SK-N-SH (cell line): ENCODE data around the gene NAT9. TPM values are rescaled to one million over a fixed set of nuclear protein-coding genes. Genes with fewer than 3 reads are reported as not detected.

ENCODE experiments used
- CTCF ChIA-PET: fragments of 300-600, 350-600 bp; formaldehyde crosslinking; extraction: SDS; loops from one replicate; lab custom pipeline; 2021; lab: Yijun Ruan, JAX
- POLR2A ChIA-PET: fragments of 350-600 bp; sonication (Branson Sonifier 250); formaldehyde crosslinking; extraction: SDS; loops from one replicate; lab custom pipeline; 2020; ENCODE audit warnings: antibody characterized with exemption, inconsistent platforms; lab: Yijun Ruan, JAX
- DNase-seq: peaks from one replicate; pipeline ENCODE4 v3.0.0; 2012
- H2AFZ ChIP-seq: fragments of 200-600 bp; sonication (generic); 2 replicates; pipeline ENCODE4 v1.8.1; 2016; ENCODE audit warnings: antibody characterized with exemption, mild to moderate bottlenecking, low read depth
- H3F3A ChIP-seq: fragments of 200-600 bp; sonication (generic); replicated peaks from 2 replicates; pipeline ENCODE3; 2016; ENCODE audit warnings: antibody characterized with exemption, mild to moderate bottlenecking; ENCODE audit not compliant: insufficient read depth
- H3K27ac ChIP-seq, 2 experiments: fragments of 200-500 bp in 1 of 2; fragments of 200-600 bp in 1 of 2; sonication (Bioruptor generic) in 1 of 2; sonication (generic), shearing (Covaris generic) in 1 of 2; 2 replicates each; pipeline versions ENCODE4 v1.5.1 to v1.6.1; 2014 to 2016; ENCODE audit warnings: low read depth in 2 of 2, inconsistent platforms in 1 of 2, low read length in 1 of 2, mild to moderate bottlenecking in 1 of 2, mixed read lengths in 1 of 2
- H3K27me3 ChIP-seq: fragments of 200-600 bp; sonication (generic), shearing (Covaris generic); 2 replicates; pipeline ENCODE4 v1.6.1; 2016; ENCODE audit warnings: mixed run types; ENCODE audit not compliant: insufficient read depth
- H3K36me3 ChIP-seq, 2 experiments: fragments of 200-500 bp in 1 of 2; fragments of 200-600 bp in 1 of 2; sonication (Bioruptor generic) in 1 of 2; sonication (generic) in 1 of 2; replicated peaks in 1 of 2; 2 replicates each; pipeline versions ENCODE3 to v1.5.1; 2014 to 2016; ENCODE audit warnings: low read length in 1 of 2, mild to moderate bottlenecking in 1 of 2; ENCODE audit not compliant: insufficient read depth in 2 of 2, control insufficient read depth in 1 of 2
- H3K4me1 ChIP-seq, 2 experiments: fragments of 200-500 bp in 1 of 2; fragments of 200-600 bp in 1 of 2; sonication (Bioruptor generic) in 1 of 2; sonication (generic), shearing (Covaris generic) in 1 of 2; 2 replicates each; pipeline versions ENCODE4 v1.5.1 to v1.6.1; 2014 to 2016; ENCODE audit warnings: low read depth in 1 of 2, low read length in 1 of 2, mixed run types in 1 of 2; ENCODE audit not compliant: insufficient read depth in 2 of 2, control insufficient read depth in 1 of 2
- H3K4me2 ChIP-seq: fragments of 200-600 bp; sonication (generic), shearing (Covaris generic); 2 replicates; pipeline ENCODE4 v1.6.1; 2017; ENCODE audit warnings: mixed run types
- H3K4me3 ChIP-seq, 2 experiments: fragments of 200-500 bp in 1 of 2; fragments of 200-600 bp in 1 of 2; sonication (Bioruptor generic) in 1 of 2; sonication (generic), shearing (Covaris generic) in 1 of 2; 2 replicates each; pipeline versions ENCODE4 v1.5.1 to v1.8.1; 2014 to 2016; ENCODE audit warnings: low read depth in 2 of 2, inconsistent platforms in 1 of 2, low read length in 1 of 2, mild to moderate bottlenecking in 1 of 2, mixed read lengths in 1 of 2, moderate library complexity in 1 of 2
- H3K79me2 ChIP-seq: fragments of 200-600 bp; sonication (generic); 2 replicates; pipeline ENCODE4 v1.8.1; 2017; ENCODE audit warnings: mild to moderate bottlenecking; ENCODE audit not compliant: insufficient read depth
- H3K9ac ChIP-seq: fragments of 200-600 bp; sonication (generic); 2 replicates; pipeline ENCODE4 v1.6.1; 2017; ENCODE audit warnings: mixed run types
- H3K9me2 ChIP-seq: fragments of 200-600 bp; sonication (generic); 2 replicates; pipeline ENCODE4 v1.6.1; 2017; ENCODE audit warnings: mixed run types
- H3K9me3 ChIP-seq: fragments of 200-600 bp; sonication (generic); 2 replicates; pipeline ENCODE4 v1.6.1; 2017; ENCODE audit warnings: mixed run types, mild to moderate bottlenecking, moderate library complexity
- H4K20me1 ChIP-seq: fragments of 200-600 bp; sonication (generic); 2 replicates; pipeline ENCODE4 v1.6.1; 2017; ENCODE audit warnings: mild to moderate bottlenecking, mixed run types; ENCODE audit not compliant: insufficient read depth
- CHD2 ChIP-seq: fragments of 150-350 bp; IDR thresholded peaks from 2 replicates; pipeline ENCODE4 v1.6.1; 2018; ENCODE audit warnings: low read length; ENCODE audit not compliant: partially characterized antibody
- ELF1 ChIP-seq: IDR thresholded peaks from 2 replicates; pipeline ENCODE4 v1.4.0; 2012
- EP300 ChIP-seq, 2 experiments: IDR thresholded peaks; 2 replicates each; pipeline versions ENCODE4 v1.4.0 to v1.6.1; 2012; ENCODE audit warnings: borderline replicate concordance in 1 of 2, low read depth in 1 of 2, low read length in 1 of 2
- FOSL2 ChIP-seq: IDR thresholded peaks from 2 replicates; pipeline ENCODE4 v1.4.0; 2012; ENCODE audit warnings: low read depth, mild to moderate bottlenecking, moderate library complexity, borderline replicate concordance
- FOXJ3 ChIP-seq: sonication (generic); formaldehyde crosslinking; IDR thresholded peaks from 2 replicates; pipeline ENCODE4 v1.5.1; 2020; ENCODE audit warnings: mild to moderate bottlenecking, missing genetic modification reagents
- FOXM1 ChIP-seq: IDR thresholded peaks from 2 replicates; pipeline ENCODE4 v1.4.0; 2012; ENCODE audit warnings: low read depth, mild to moderate bottlenecking
- JUND ChIP-seq: IDR thresholded peaks from 2 replicates; pipeline ENCODE4 v1.4.0; 2012
- MEF2A ChIP-seq: IDR thresholded peaks from 2 replicates; pipeline ENCODE4 v1.4.0; 2012; ENCODE audit warnings: low read depth, borderline replicate concordance
- MXI1 ChIP-seq: IDR thresholded peaks from 2 replicates; pipeline ENCODE4 v1.6.1; 2012; ENCODE audit warnings: mild to moderate bottlenecking, low read depth, low read length, improper control_type of control experiment
- POLR2AphosphoS5 ChIP-seq: IDR thresholded peaks from 2 replicates; pipeline ENCODE4 v1.6.1; 2012; ENCODE audit warnings: low read depth, low read length
- RAD21 ChIP-seq: IDR thresholded peaks from 2 replicates; pipeline ENCODE4 v1.6.1; 2012; ENCODE audit warnings: mild to moderate bottlenecking, low read length
- REST ChIP-seq: IDR thresholded peaks from 2 replicates; pipeline ENCODE4 v1.6.1; 2012; ENCODE audit warnings: mild to moderate bottlenecking, low read depth, low read length, moderate library complexity
- RFX5 ChIP-seq: IDR thresholded peaks from 2 replicates; pipeline ENCODE4 v1.6.1; 2012; ENCODE audit warnings: mild to moderate bottlenecking, improper control_type of control experiment, low read length
- RXRA ChIP-seq: IDR thresholded peaks from 2 replicates; pipeline ENCODE4 v1.4.0; 2012; ENCODE audit warnings: low read depth, mild to moderate bottlenecking, borderline replicate concordance
- SIN3A ChIP-seq: IDR thresholded peaks from 2 replicates; pipeline ENCODE4 v1.6.1; 2012; ENCODE audit warnings: low read depth, mild to moderate bottlenecking, low read length, moderate library complexity, borderline replicate concordance
- TAF1 ChIP-seq: IDR thresholded peaks from 2 replicates; pipeline ENCODE4 v1.6.1; 2012; ENCODE audit warnings: low read depth, mild to moderate bottlenecking, low read length, moderate library complexity, borderline replicate concordance
- TCF12 ChIP-seq: IDR thresholded peaks from 2 replicates; pipeline ENCODE4 v1.4.0; 2012
- TEAD4 ChIP-seq: IDR thresholded peaks from 2 replicates; pipeline ENCODE4 v1.4.0; 2012; ENCODE audit warnings: mild to moderate bottlenecking, borderline replicate concordance; ENCODE audit not compliant: insufficient read depth
- USF1 ChIP-seq: IDR thresholded peaks from 2 replicates; pipeline ENCODE4 v1.4.0; 2012; ENCODE audit warnings: low read depth, borderline replicate concordance
- YY1 ChIP-seq: IDR thresholded peaks from 2 replicates; pipeline ENCODE4 v1.4.0; 2012; ENCODE audit warnings: low read depth, mild to moderate bottlenecking
- ZBTB33 ChIP-seq: IDR thresholded peaks from 2 replicates; pipeline ENCODE4 v1.4.0; 2012; ENCODE audit warnings: low read depth, borderline replicate concordance
- WGBS: methylation state at CpG from one replicate; pipeline ENCODE4 v1.1.6; 2017; ENCODE audit warnings: low lambda C conversion rate; 5-methylcytosine and 5-hydroxymethylcytosine counted together
- polyA plus RNA-seq, 3 experiments: library from polyadenylated mRNA; depleted of rRNA; stranded (reverse); fragments of >200 nt; gene quantifications; 2 replicates each; pipeline ENCODE4 v1.2.3, GENCODE V29; 2012
- TF ChIP-seq, protein P1 (sequence below): IDR thresholded peaks from 2 replicates; pipeline ENCODE4 v1.4.0; 2012; ENCODE audit warnings: low read depth
- TF ChIP-seq, protein P2 (sequence below): fragments of 150-350 bp; IDR thresholded peaks from 2 replicates; pipeline ENCODE4 v1.6.1; 2017; ENCODE audit warnings: antibody characterized with exemption, low read length, low read depth, borderline replicate concordance
- TF ChIP-seq, protein P3 (sequence below): fragments of 150-350 bp; IDR thresholded peaks from 2 replicates; pipeline ENCODE4 v1.6.1; 2016; ENCODE audit warnings: mild to moderate bottlenecking, low read depth, low read length

The NAT9 gene
- polyA plus RNA-seq, 1 of the 3 experiments (the other 2 are of a cell fraction): 117 TPM

- 48% methylated on average over 17 of the region's 24 CpGs for WGBS
- H3F3A ChIP-seq: peaks cover 14% of the 10 kb centered on the region
- H4K20me1 ChIP-seq: no peaks in the 10 kb centered on the region
- H3K36me3 ChIP-seq: no peaks in the 10 kb centered on the region
- H3K27ac ChIP-seq: no peak overlapping the region
- no peaks in the 10 kb centered on the region for H3K9me2 ChIP-seq
- ChIA-PET CTCF (interaction anchor here (0.6 to 21.6 kb wide), 49 partner anchors 8 to 1335 kb away, joined by 3 to 1361 read pairs (median 4); partner anchors contain the start of genes CD300H, FADS6, GRIN2C and NAT9), POLR2A (interaction anchor here (1.2 to 3.1 kb wide), 3 partner anchors 16 to 25 kb away, joined by 5 to 20 read pairs (median 6); no protein-coding TSS in a partner anchor)
- H3K4me1 ChIP-seq: peaks cover 0 to 10% of the 10 kb centered on the region in 2 experiments; a peak in 1 of 4 replicates
- no peaks in the 10 kb centered on the region for H3K9me3 ChIP-seq
- peak overlapping the region; percentile 10; the same call in 1 of the 2 replicates for H2AFZ ChIP-seq
- no peaks in the 10 kb centered on the region; the same call in 1 of the 2 replicates for H3K27me3 ChIP-seq
- DNase-seq: peak; percentile 90
- peak overlapping the region in 1 of 2 experiments; percentile 4; a peak in 1 of 4 replicates for H3K4me3 ChIP-seq
- H3K4me2 ChIP-seq: no peak overlapping the region
- peaks cover 11% of the 10 kb centered on the region for H3K79me2 ChIP-seq
- H3K9ac ChIP-seq: no peak overlapping the region
- no peak for TF ChIP-seq YY1
- no peak for TF ChIP-seq FOXM1
- TF ChIP-seq EP300 (IDR thresholded peaks at IDR 0.05; ENCODE audit: borderline replicate concordance in 1 of 2, low read depth in 1 of 2, low read length in 1 of 2): no peak
- no peak for TF ChIP-seq ZBTB33
- no peak for TF ChIP-seq USF1
- TF ChIP-seq FOXJ3: peak; percentile 46; the same call in 1 of the 2 replicates
- TF ChIP-seq RAD21: peak; percentile 100
- no peak for TF ChIP-seq TAF1
- TF ChIP-seq, protein P1, sequence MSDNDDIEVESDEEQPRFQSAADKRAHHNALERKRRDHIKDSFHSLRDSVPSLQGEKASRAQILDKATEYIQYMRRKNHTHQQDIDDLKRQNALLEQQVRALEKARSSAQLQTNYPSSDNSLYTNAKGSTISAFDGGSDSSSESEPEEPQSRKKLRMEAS: no peak
- TF ChIP-seq FOSL2: no peak
- TF ChIP-seq, protein P2, sequence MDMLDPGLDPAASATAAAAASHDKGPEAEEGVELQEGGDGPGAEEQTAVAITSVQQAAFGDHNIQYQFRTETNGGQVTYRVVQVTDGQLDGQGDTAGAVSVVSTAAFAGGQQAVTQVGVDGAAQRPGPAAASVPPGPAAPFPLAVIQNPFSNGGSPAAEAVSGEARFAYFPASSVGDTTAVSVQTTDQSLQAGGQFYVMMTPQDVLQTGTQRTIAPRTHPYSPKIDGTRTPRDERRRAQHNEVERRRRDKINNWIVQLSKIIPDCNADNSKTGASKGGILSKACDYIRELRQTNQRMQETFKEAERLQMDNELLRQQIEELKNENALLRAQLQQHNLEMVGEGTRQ: no peak
- no peak for TF ChIP-seq JUND
- no peak for TF ChIP-seq POLR2AphosphoS5
- no peak for TF ChIP-seq MXI1
- no peak for TF ChIP-seq MEF2A
- TF ChIP-seq, protein P3, sequence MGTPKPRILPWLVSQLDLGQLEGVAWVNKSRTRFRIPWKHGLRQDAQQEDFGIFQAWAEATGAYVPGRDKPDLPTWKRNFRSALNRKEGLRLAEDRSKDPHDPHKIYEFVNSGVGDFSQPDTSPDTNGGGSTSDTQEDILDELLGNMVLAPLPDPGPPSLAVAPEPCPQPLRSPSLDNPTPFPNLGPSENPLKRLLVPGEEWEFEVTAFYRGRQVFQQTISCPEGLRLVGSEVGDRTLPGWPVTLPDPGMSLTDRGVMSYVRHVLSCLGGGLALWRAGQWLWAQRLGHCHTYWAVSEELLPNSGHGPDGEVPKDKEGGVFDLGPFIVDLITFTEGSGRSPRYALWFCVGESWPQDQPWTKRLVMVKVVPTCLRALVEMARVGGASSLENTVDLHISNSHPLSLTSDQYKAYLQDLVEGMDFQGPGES: no peak
- no peak for TF ChIP-seq REST
- TF ChIP-seq SIN3A: peak; percentile 30; the same call in 1 of the 2 replicates
- no peak for TF ChIP-seq RXRA
- TF ChIP-seq TEAD4: no peak
- peak; percentile 60 for TF ChIP-seq CHD2
- TF ChIP-seq TCF12: no peak
- no peak for TF ChIP-seq ELF1
- TF ChIP-seq RFX5: no peak
These were observed 31.2 kb downstream of the NAT9 start for GRCh38 chr17:74744714-74745547.
